Measurements from ENCODE around the gene SLC30A5. TPM values are rescaled to one million over a fixed set of nuclear protein-coding genes. Genes with fewer than 3 reads are reported as not detected.

The SLC30A5 gene
- total RNA-seq, 1 experiment from 2014 or later, result 50.0 TPM

DNA sequence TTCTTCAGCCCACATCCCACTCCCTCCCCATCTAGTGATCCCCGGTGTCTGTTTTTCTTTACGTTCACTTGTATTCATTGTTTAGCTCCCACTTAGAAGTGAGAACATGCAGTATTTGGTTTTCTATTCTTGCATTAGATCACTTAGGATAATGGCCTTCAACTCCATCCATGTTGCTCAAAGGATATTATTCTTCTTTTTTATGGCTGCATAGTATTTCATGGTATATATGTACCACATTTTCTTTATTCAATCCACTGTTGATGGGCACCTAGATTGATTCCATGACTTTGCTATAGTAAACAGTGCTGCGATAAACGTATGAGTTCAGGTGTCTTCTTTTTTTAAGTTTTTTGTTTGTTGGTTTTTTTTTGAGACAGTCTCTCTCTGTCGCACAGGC lies 44.0 kb downstream of the SLC30A5 start (continued):
- TF ChIP-seq ZNF274 (IDR thresholded peaks at IDR 0.05; ENCODE audit: low read depth, low read length) (no peak), SP1 (IDR thresholded peaks at IDR 0.05; ENCODE audit: low read depth) (no peak)

DNA sequence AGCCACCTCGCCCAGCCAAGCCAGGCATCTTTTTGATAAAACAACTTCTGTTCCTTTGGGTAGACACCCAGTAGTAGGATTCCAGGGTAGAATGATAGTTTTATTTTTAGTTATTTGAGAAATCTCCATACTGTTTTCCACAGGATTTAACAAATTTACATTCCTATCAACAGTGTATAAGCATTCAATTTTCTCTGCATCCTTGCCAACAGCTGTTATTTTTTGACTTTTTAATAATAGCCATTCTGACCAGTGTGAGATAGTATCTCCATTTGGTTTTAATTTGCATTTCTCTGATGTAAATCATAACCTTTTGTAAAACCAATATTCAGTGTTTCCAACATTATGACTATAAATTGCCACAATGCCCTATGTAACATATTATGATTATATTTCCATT lies 45.0 kb downstream of the SLC30A5 start:
- no TSS peak for BruUV-seq (replicated peaks)
- H3K9me2 ChIP-seq (ENCODE audit: insufficient read depth), result no peaks in the 10 kb centered on the region
- no peaks in the 10 kb centered on the region for H3K27me3 ChIP-seq (ENCODE audit: insufficient read depth, low read length)
- peaks cover 0 to 9% of the 10 kb centered on the region in 2 experiments; a peak in 1 of 4 replicates for H3K9me3 ChIP-seq (ENCODE audit: control insufficient read depth in 1 of 2, insufficient read depth in 1 of 2, low read depth in 1 of 2, low read length in 2 of 2)
- ChIA-PET RAD21 (ENCODE audit: low non-redundant PET in 1 of 2, low total read pairs in 2 of 2, uncharacterized antibody in 2 of 2, unreplicated experiment in 2 of 2) (no interaction called here), POLR2A (no interaction called here), CTCF (no interaction called here)
- no peak for ATAC-seq
- H3K27ac ChIP-seq (ENCODE audit: low read depth, low read length), result no peak overlapping the region
- TF ChIP-seq ZNF274 (IDR thresholded peaks at IDR 0.05; ENCODE audit: low read depth, low read length) (no peak), CTCF (IDR thresholded peaks at IDR 0.05 in 2 of 3, conservative IDR thresholded peaks at IDR 0.05 in 1 of 3; ENCODE audit: borderline replicate concordance in 1 of 3, insufficient read depth in 1 of 3, low read depth in 2 of 3, low read length in 2 of 3) (no peak), SIN3A (IDR thresholded peaks at IDR 0.05; ENCODE audit: low read depth) (no peak), REST (IDR thresholded peaks at IDR 0.05; ENCODE audit: low read depth) (no peak), CEBPB (IDR thresholded peaks at IDR 0.05; ENCODE audit: low read depth) (no peak), TCF7L2 (IDR thresholded peaks at IDR 0.05; ENCODE audit: borderline replicate concordance, extremely low read depth, insufficient read depth, insufficient read length) (no peak), SP1 (IDR thresholded peaks at IDR 0.05; ENCODE audit: low read depth) (no peak), ZFX (IDR thresholded peaks at IDR 0.05) (no peak), SRF (IDR thresholded peaks at IDR 0.05; ENCODE audit: low read depth) (no peak), EGR1 (IDR thresholded peaks at IDR 0.05; ENCODE audit: low read depth) (no peak), EZH2 (IDR thresholded peaks at IDR 0.05) (no peak), YY1 (IDR thresholded peaks at IDR 0.05; ENCODE audit: extremely low read depth, insufficient replicate concordance, low read depth, low read length) (no peak), CBX3 (IDR thresholded peaks at IDR 0.05; ENCODE audit: low read depth) (no peak), POLR2A (IDR thresholded peaks at IDR 0.05; ENCODE audit: borderline replicate concordance, extremely low read depth, insufficient read depth, insufficient read length) (no peak), FOSL1 (IDR thresholded peaks at IDR 0.05; ENCODE audit: low read depth) (no peak), ELF1 (IDR thresholded peaks at IDR 0.05; ENCODE audit: borderline replicate concordance, low read depth) (no peak), ATF3 (IDR thresholded peaks at IDR 0.05) (no peak), RAD21 (IDR thresholded peaks at IDR 0.05; ENCODE audit: low read depth) (no peak)
- no peaks in the 10 kb centered on the region for H3K4me1 ChIP-seq (ENCODE audit: control insufficient read depth in 1 of 2, insufficient read depth in 2 of 2, low read length in 2 of 2)
- H3K9ac ChIP-seq (ENCODE audit: low read length), result no peak overlapping the region
- intact Hi-C loops (cut with micrococcal nuclease), result loop anchor here (10.0 kb wide), 1 partner anchor 56 kb away; no protein-coding TSS in a partner anchor
- H3K79me2 ChIP-seq (ENCODE audit: insufficient read depth, low read length), result no peaks in the 10 kb centered on the region
- H3K4me2 ChIP-seq (ENCODE audit: low read length), result no peak overlapping the region
- no peak overlapping the region for H2AFZ ChIP-seq (ENCODE audit: low read depth, low read length, poor library complexity, severe bottlenecking)
- DNase-seq (ENCODE audit: low read depth, low spot score), result no peak
- no peaks in the 10 kb centered on the region for H3K36me3 ChIP-seq (ENCODE audit: control insufficient read depth in 1 of 2, insufficient read depth in 2 of 2, low read length in 2 of 2)
- no peaks in the 10 kb centered on the region for H4K20me1 ChIP-seq (ENCODE audit: insufficient read depth)
- H3K4me3 ChIP-seq (replicated peaks in 1 of 2; ENCODE audit: low read depth in 1 of 2, low read length in 2 of 2), result no peak overlapping the region
